ENCODE measurements around the gene KIF22.

Gene KIF22

GRCh38 chr16:29804020-29804419 lies 13.5 kb downstream of the KIF22 start:
- DNase-seq (ENCODE audit: low read depth, low spot score): no peak

GRCh38 chr16:29804455-29805231 lies 14.1 kb downstream of the KIF22 start:
- no peak for DNase-seq (ENCODE audit: low read depth, low spot score)

- DNase-seq (ENCODE audit: low read depth, low spot score): peak; percentile 91
Measured at GRCh38 chr16:29805232-29806098, 14.9 kb downstream of the KIF22 start.

- no peak for DNase-seq (ENCODE audit: low read depth, low spot score)
Measured at GRCh38 chr16:29806099-29806579, 15.6 kb downstream of the KIF22 start, which contains the start of gene MAZ. TSS of gene MAZ (plus strand) at chr16:29806529. CDS start at chr16:29806702, 173 bp downstream.

- DNase-seq (ENCODE audit: low read depth, low spot score): no peak
Measured at GRCh38 chr16:29806641-29807425, 16.3 kb downstream of the KIF22 start.

- no peak for DNase-seq (ENCODE audit: low read depth, low spot score)
Measured at GRCh38 chr16:29807426-29808218, 17.1 kb downstream of the KIF22 start.

GRCh38 chr16:29808219-29808900 lies 17.8 kb downstream of the KIF22 start:
- DNase-seq (ENCODE audit: low read depth, low spot score): no peak

- DNase-seq (ENCODE audit: low read depth, low spot score): no peak
Measured at GRCh38 chr16:29809031-29809747, 18.6 kb downstream of the KIF22 start.

- no peak for DNase-seq (ENCODE audit: low read depth, low spot score)
Measured at GRCh38 chr16:29809850-29810698, 19.5 kb downstream of the KIF22 start.

GRCh38 chr16:29810699-29811169 lies 20.2 kb downstream of the KIF22 start:
- no peak for DNase-seq (ENCODE audit: low read depth, low spot score)

GRCh38 chr16:29811170-29811895 lies 20.8 kb downstream of the KIF22 start:
- peak; percentile 93 for DNase-seq (ENCODE audit: low read depth, low spot score)

GRCh38 chr16:29811896-29812665 lies 21.5 kb downstream of the KIF22 start, which contains the start of gene PRRT2:
TSS of gene PRRT2 (plus strand) at chr16:29812193. CDS start at chr16:29813055, 862 bp downstream.
- no peak for DNase-seq (ENCODE audit: low read depth, low spot score)

GRCh38 chr16:29812754-29813643 lies 22.4 kb downstream of the KIF22 start:
- DNase-seq (ENCODE audit: low read depth, low spot score): no peak

GRCh38 chr16:29813644-29814562 lies 23.4 kb downstream of the KIF22 start:
- DNase-seq (ENCODE audit: low read depth, low spot score): no peak

GRCh38 chr16:29814592-29814991 lies 24.0 kb downstream of the KIF22 start:
- DNase-seq (ENCODE audit: low read depth, low spot score): no peak

Data from smooth muscle cell of the brain vasculature (primary cell).